LNCaP clone FGC (cell line): Measurements from ENCODE around the gene CFAP92.

Experiments used
- DNase-seq: peaks from one replicate; pipeline ENCODE4 v3.0.0-alpha.2; 2011; ENCODE audit warnings: low read depth
- H3K4me3 ChIP-seq: 2 replicates; pipeline ENCODE4 v1.5.1; 2011; ENCODE audit warnings: mild to moderate bottlenecking, low read depth, low read length, control low read depth
- TF ChIP-seq, protein P1 (sequence below): IDR thresholded peaks from 2 replicates; pipeline ENCODE4 v1.5.1; 2012; ENCODE audit warnings: mild to moderate bottlenecking; ENCODE audit not compliant: control insufficient read depth, insufficient read depth; ENCODE audit errors: extremely low read depth

The CFAP92 gene

DNA sequence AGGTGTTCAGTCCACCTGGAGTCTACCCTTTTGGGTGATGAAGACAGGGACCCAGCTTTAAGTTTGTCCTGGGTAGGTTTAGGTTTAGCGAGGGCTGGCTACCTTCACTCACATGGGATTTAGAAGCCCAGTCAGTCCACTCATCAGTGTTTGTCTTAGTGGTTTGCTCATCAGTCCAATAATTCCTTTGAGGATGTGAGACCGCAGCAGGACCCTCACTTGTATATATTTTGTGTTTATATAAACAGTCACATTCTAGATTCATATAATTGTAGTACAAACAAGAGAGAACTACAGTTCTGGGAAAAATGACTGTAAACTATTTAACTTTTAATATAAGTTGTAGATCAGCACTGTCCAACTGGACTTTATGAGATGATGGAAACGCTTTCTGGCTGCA, 25.4 kb upstream of the CFAP92 start:
- DNase-seq = no peak
- TF ChIP-seq, protein P1, sequence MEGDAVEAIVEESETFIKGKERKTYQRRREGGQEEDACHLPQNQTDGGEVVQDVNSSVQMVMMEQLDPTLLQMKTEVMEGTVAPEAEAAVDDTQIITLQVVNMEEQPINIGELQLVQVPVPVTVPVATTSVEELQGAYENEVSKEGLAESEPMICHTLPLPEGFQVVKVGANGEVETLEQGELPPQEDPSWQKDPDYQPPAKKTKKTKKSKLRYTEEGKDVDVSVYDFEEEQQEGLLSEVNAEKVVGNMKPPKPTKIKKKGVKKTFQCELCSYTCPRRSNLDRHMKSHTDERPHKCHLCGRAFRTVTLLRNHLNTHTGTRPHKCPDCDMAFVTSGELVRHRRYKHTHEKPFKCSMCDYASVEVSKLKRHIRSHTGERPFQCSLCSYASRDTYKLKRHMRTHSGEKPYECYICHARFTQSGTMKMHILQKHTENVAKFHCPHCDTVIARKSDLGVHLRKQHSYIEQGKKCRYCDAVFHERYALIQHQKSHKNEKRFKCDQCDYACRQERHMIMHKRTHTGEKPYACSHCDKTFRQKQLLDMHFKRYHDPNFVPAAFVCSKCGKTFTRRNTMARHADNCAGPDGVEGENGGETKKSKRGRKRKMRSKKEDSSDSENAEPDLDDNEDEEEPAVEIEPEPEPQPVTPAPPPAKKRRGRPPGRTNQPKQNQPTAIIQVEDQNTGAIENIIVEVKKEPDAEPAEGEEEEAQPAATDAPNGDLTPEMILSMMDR = no peak
- no peak overlapping the region for H3K4me3 ChIP-seq

DNA sequence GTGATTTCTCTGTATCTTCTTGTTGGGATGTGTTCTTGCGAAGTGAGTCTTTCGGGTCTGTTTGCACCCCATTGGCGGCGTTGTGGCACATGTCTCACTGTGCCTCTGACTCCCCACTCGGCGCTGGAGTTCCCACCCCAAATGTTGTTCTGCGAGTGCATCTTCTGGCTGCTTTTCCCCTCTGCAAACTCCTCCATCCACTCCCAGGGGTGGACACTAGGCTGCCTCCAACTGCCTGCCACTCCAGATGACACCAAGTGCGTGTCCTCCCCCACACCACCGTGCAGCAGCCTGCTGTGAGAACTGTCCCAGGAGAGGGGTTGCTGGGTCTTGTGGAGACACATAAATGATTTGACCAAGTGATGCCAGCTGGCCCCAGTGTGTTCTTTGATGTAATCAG, 24.9 kb upstream of the CFAP92 start:
- TF ChIP-seq, protein P1 = no peak
- no peak overlapping the region for H3K4me3 ChIP-seq

DNA sequence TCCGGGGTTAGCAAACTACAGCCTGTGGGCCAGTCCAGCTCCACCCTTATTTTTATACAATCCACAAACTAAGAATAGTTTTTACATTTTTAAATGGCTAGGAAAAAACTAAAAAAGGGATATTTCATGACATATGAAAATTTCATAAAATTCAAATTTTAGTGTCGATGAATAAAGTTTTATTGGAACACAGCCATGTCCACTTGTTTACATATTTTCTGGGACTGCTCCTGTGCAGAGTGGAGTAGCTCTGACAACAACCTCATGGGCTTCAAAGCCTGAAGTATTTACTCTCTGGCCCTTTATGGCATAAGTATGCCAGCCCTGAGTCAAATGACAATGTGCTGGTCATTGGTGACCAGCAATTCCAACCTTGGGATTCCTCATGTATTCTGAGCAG, 24.4 kb upstream of the CFAP92 start:
- no peak for DNase-seq
- TF ChIP-seq, protein P1 = no peak
- H3K4me3 ChIP-seq = no peak overlapping the region

More for the DNA sequence above, 24.9 kb upstream of the CFAP92 start:
- no peak for DNase-seq

DNA sequence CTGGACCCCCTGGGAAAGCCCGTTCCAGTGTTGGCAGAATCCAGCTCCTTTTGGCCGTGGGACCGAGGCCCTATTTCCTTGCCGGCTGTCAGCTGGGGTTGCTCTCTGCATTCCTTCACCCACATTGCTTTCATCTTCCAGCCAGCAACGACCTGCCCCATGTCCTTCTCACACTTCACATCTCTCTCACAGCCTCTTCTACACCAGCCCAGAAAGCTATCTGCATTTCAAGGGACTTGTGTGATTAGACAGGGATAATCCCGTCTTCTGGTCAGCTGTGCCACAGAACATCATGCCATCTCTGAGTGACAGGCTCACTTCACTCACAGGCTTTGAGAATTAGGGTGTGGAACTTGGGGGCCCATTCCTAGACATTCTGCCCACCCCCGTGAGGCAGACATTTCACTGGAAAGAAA, 23.6 kb upstream of the CFAP92 start:
- TF ChIP-seq, protein P1 = no peak
- no peak for DNase-seq
- no peak overlapping the region for H3K4me3 ChIP-seq

DNA sequence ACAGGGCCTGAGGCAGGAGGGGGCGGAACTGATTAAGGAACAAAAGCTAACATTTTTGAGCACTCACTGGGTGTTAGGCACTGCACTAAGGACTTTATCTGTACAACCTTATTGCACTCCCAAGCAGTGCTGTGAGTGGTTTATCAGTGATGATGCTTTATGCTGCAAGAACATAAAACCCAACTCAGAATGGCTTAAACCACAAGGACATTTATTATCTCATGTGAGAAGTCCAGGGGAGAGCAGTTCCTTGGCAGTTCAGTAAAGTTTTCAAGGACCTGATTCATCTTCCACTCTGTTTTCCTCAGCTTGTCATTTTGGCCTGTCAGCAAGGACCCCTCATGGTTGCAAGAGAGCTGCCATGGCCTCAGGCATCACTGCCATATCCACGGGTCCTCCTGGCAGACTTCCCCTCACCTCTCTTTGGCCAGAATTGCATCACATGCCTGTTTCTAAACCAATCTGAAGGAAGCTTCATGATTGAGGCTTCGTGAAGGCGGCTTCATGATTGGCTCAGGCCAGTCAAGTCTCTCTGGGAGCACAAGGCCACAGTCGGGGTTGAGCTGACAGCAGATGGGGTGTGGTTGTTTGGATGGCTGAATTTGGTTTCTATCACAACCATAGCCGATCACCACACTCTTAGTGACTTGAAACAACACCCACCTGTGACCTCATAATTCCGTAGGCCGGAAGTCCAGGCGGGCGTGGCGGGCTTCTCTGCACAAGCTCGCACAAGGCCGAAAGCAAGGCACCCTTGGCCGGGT, 23.0 kb upstream of the CFAP92 start:
- H3K4me3 ChIP-seq = no peak overlapping the region
- TF ChIP-seq, protein P1 = no peak

DNA sequence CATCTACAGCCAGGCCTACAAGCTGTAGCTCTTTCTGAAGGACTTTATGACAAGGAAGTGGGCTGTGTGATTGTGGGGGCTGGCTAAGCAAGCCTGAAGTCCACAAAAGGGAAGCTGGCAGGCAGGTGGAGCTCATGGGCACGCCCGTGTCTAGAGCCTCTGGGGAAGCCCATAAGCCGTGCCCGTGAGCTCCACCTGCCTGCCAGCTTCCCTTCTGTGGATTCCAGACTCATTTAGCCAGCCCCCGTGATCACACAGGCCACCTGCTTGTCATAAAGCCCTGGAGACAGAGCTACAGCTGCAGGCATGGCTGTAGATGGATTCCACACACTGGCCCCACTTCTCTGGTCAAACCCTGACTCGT, 22.5 kb upstream of the CFAP92 start:
- DNase-seq = no peak
- TF ChIP-seq, protein P1 = no peak
- H3K4me3 ChIP-seq = no peak overlapping the region

More for the DNA sequence above, 23.0 kb upstream of the CFAP92 start:
- no peak for DNase-seq

DNA sequence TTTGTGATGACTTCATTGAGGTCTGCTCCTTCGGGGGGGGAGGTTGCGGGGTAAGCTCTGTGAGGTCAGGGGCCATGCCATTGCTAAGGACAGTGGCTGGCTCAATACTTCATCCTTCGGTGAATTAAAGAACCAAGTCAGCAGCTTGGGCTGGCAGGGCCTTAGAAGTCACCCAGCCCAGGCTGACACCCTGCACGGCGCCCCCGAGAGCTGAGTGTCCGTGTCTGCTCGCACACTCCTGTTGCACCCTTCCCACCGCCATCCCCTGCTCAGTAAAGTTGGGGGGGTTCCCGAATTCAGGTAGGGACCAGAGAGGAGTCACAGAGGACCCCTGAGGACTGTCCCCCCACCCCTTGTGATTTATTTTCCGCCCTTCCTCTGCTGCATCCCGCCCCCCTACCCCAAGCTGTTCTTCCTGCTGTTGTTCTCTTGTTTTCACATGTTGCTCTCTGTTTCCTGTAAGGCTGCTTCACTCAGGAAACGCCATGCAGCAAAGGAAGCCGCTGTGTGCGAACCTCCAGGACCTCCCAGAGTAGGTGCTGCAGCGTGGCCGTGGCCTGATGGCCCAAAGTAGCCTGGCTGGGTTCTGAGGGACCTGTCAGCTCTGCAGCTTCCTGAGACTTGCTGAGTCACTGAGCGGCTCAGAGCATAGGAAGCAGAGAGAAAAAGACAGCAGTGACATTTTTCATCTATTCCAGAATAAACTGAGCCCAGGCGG, 21.7 kb upstream of the CFAP92 start:
- TF ChIP-seq, protein P1 = no peak
- no peak for DNase-seq
- H3K4me3 ChIP-seq = no peak overlapping the region
